Progenitor cell of endocrine pancreas (in vitro differentiated cells): ENCODE results near the gene RPS27L. TPM values are rescaled to one million over a fixed set of nuclear protein-coding genes. Genes with fewer than 3 reads are reported as not detected.

Experiments
- DNase-seq: peaks from one replicate; pipeline ENCODE4 v3.0.0; 2021; ENCODE audit warnings: low spot score; ENCODE audit not compliant: unreplicated experiment
- H3K27ac Mint-ChIP-seq: 2 replicates; pipeline ENCODE4 v1.8.0; 2021; ENCODE audit warnings: mild to moderate bottlenecking, moderate library complexity, mixed read lengths
- H3K27me3 Mint-ChIP-seq: 2 replicates; pipeline ENCODE4 v1.8.0; 2021; ENCODE audit warnings: mixed read lengths
- H3K36me3 Mint-ChIP-seq: 2 replicates; pipeline ENCODE4 v1.8.0; 2022; ENCODE audit warnings: mixed read lengths; ENCODE audit not compliant: insufficient read depth
- H3K4me1 Mint-ChIP-seq: 2 replicates; pipeline ENCODE4 v1.8.0; 2021; ENCODE audit warnings: low read depth, mixed read lengths
- H3K4me3 Mint-ChIP-seq: 2 replicates; pipeline ENCODE4 v1.8.0; 2021; ENCODE audit warnings: low read depth, mild to moderate bottlenecking, moderate library complexity, mixed read lengths
- H3K9me3 Mint-ChIP-seq: 2 replicates; pipeline ENCODE4 v1.8.0; 2021; ENCODE audit warnings: low read depth, mixed read lengths
- CTCF ChIP-seq: fragments of 200-600 bp; sonication (generic); IDR thresholded peaks from one replicate; pipeline ENCODE4 v1.5.0; 2021; ENCODE audit warnings: antibody characterized with exemption, mild to moderate bottlenecking; ENCODE audit not compliant: unreplicated experiment
- total RNA-seq: library from RNA; stranded (reverse); gene quantifications from 2 replicates; pipeline ENCODE4 v1.2.1, GENCODE V29; 2021

Gene RPS27L
- total RNA-seq, 1 donor from 2014 or later: 129 TPM

- peaks cover 13% of the 10 kb centered on the region for H3K27me3 Mint-ChIP-seq
- no peak overlapping the region for H3K4me3 Mint-ChIP-seq
- no peak overlapping the region for H3K27ac Mint-ChIP-seq
- H3K9me3 Mint-ChIP-seq: no peaks in the 10 kb centered on the region
- no peak for TF ChIP-seq CTCF
- no peak for DNase-seq
- H3K36me3 Mint-ChIP-seq: no peaks in the 10 kb centered on the region
- H3K4me1 Mint-ChIP-seq: peaks cover 8% of the 10 kb centered on the region
Observed at GRCh38 chr15:63186065-63186464, 28.8 kb upstream of the RPS27L start.

GRCh38 chr15:63185206-63185605, 27.9 kb upstream of the RPS27L start:
- TF ChIP-seq CTCF: no peak
- Mint-ChIP-seq H3K36me3 (no peaks in the 10 kb centered on the region), H3K9me3 (no peaks in the 10 kb centered on the region), H3K4me3 (no peak overlapping the region), H3K27me3 (peaks cover 11% of the 10 kb centered on the region), H3K27ac (no peak overlapping the region), H3K4me1 (peaks cover 4% of the 10 kb centered on the region)
- no peak for DNase-seq

GRCh38 chr15:63181648-63182047, 24.4 kb upstream of the RPS27L start:
- Mint-ChIP-seq H3K4me1 (peaks cover 2% of the 10 kb centered on the region), H3K36me3 (no peaks in the 10 kb centered on the region), H3K27me3 (no peaks in the 10 kb centered on the region), H3K4me3 (no peak overlapping the region), H3K9me3 (no peaks in the 10 kb centered on the region), H3K27ac (no peak overlapping the region)
- DNase-seq: no peak
- no peak for TF ChIP-seq CTCF

GRCh38 chr15:63180746-63181145, 23.5 kb upstream of the RPS27L start:
- no peak for DNase-seq
- Mint-ChIP-seq H3K27ac (no peak overlapping the region), H3K27me3 (no peaks in the 10 kb centered on the region), H3K4me3 (no peak overlapping the region), H3K36me3 (no peaks in the 10 kb centered on the region), H3K9me3 (no peaks in the 10 kb centered on the region), H3K4me1 (peaks cover 2% of the 10 kb centered on the region)
- no peak for TF ChIP-seq CTCF

- H3K9me3 Mint-ChIP-seq: no peaks in the 10 kb centered on the region
- H3K4me1 Mint-ChIP-seq: peaks cover 2% of the 10 kb centered on the region
- no peaks in the 10 kb centered on the region for H3K27me3 Mint-ChIP-seq
- H3K27ac Mint-ChIP-seq: no peak overlapping the region
- no peak overlapping the region for H3K4me3 Mint-ChIP-seq
- no peak for DNase-seq
- H3K36me3 Mint-ChIP-seq: no peaks in the 10 kb centered on the region
- TF ChIP-seq CTCF: no peak
Observed at GRCh38 chr15:63178034-63178433, 20.8 kb upstream of the RPS27L start.
